HCT116 (cell line): Measurements from ENCODE around the gene PIMREG. TPM values are rescaled to one million over a fixed set of nuclear protein-coding genes. Genes with fewer than 3 reads are reported as not detected.

Experiments used
- ATAC-seq: fragments of 200-7000 bp; cut with Tn5 transposase; 2 replicates; pipeline ENCODE4 v1.9.1; 2020; ENCODE audit warnings: mild to moderate bottlenecking, moderate library complexity
- BruUV-seq: library from RNA; stranded (reverse); fragments of 400-500 nt; replicated peaks from 2 replicates; lab custom pipeline; 2021; lab: Mats Ljungman, UMichigan
- CTCF ChIA-PET: fragments of 300-600 bp; sonication (Branson Sonifier 250); formaldehyde crosslinking; loops from one replicate; lab custom pipeline; 2021; ENCODE audit warnings: antibody characterized with exemption; lab: Charles Lee
- POLR2A ChIA-PET: fragments of 300-600, 350-600 bp; sonication (Branson Sonifier 250); formaldehyde crosslinking; loops from one replicate; lab custom pipeline; 2021; ENCODE audit warnings: antibody characterized with exemption; lab: Charles Lee
- RAD21 ChIA-PET, 2 experiments: fragments of 300-600 bp; sonication (Branson Sonifier 250); formaldehyde crosslinking; loops; one replicate each; lab custom pipeline; 2023; ENCODE audit warnings: low total read pairs in 2 of 2; ENCODE audit not compliant: uncharacterized antibody in 2 of 2, unreplicated experiment in 2 of 2, low non-redundant PET in 1 of 2; lab: Charles Lee
- DNase-seq: peaks from one replicate; pipeline ENCODE4 v3.0.0-alpha.2; 2010; ENCODE audit warnings: low read depth, low spot score
- H2AFZ ChIP-seq: fragments of 200-600 bp; shearing (Covaris generic), sonication (generic); 2 replicates; pipeline ENCODE4 v1.6.1; 2017; ENCODE audit warnings: low read depth, mixed run types, mixed read lengths, antibody characterized with exemption, low read length; ENCODE audit not compliant: poor library complexity, severe bottlenecking
- H3K27ac ChIP-seq: 2 replicates; pipeline ENCODE4 v1.5.1; 2012; ENCODE audit warnings: low read depth, low read length
- H3K27me3 ChIP-seq: fragments of 200-600 bp; sonication (generic); 2 replicates; pipeline ENCODE4 v1.6.1; 2016; ENCODE audit warnings: mixed run types, low read length, mixed read lengths; ENCODE audit not compliant: insufficient read depth
- H3K36me3 ChIP-seq, 2 experiments: fragments of 200-500 bp in 1 of 2; fragments of 200-600 bp in 1 of 2; sonication (Bioruptor generic) in 1 of 2; sonication (generic) in 1 of 2; 2 replicates each; pipeline versions ENCODE4 v1.5.1 to v1.6.1; 2014 to 2016; ENCODE audit warnings: low read length in 2 of 2, inconsistent platforms in 1 of 2, mixed read lengths in 1 of 2, mixed run types in 1 of 2; ENCODE audit not compliant: insufficient read depth in 2 of 2, control insufficient read depth in 1 of 2
- H3K4me1 ChIP-seq, 2 experiments: fragments of 200-600 bp in 1 of 2; sonication (generic) in 1 of 2; 2 replicates each; pipeline versions ENCODE4 v1.5.1 to v1.6.1; 2012 to 2017; ENCODE audit warnings: low read length in 2 of 2, inconsistent platforms in 1 of 2, mild to moderate bottlenecking in 1 of 2, mixed read lengths in 1 of 2, mixed run types in 1 of 2, moderate library complexity in 1 of 2; ENCODE audit not compliant: insufficient read depth in 2 of 2, control insufficient read depth in 1 of 2
- H3K4me2 ChIP-seq: fragments of 200-600 bp; sonication (generic); 2 replicates; pipeline ENCODE4 v1.6.1; 2017; ENCODE audit warnings: mixed run types, low read length, mixed read lengths
- H3K4me3 ChIP-seq, 2 experiments: fragments of 200-600 bp in 1 of 2; sonication (generic) in 1 of 2; replicated peaks in 1 of 2; 2 replicates each; pipeline ENCODE4 v1.5.1; 2011 to 2016; ENCODE audit warnings: low read length in 2 of 2, control low read depth in 1 of 2, low read depth in 1 of 2, mild to moderate bottlenecking in 1 of 2, mixed read lengths in 1 of 2, mixed run types in 1 of 2
- H3K79me2 ChIP-seq: fragments of 200-600 bp; sonication (generic); 2 replicates; pipeline ENCODE4 v1.6.1; 2017; ENCODE audit warnings: mild to moderate bottlenecking, mixed run types, low read length, moderate library complexity, mixed read lengths; ENCODE audit not compliant: insufficient read depth
- H3K9ac ChIP-seq: fragments of 200-600 bp; sonication (generic); 2 replicates; pipeline ENCODE4 v1.6.1; 2016; ENCODE audit warnings: low read length, mixed read lengths
- H3K9me2 ChIP-seq: fragments of 200-600 bp; sonication (generic), shearing (Covaris generic); 2 replicates; pipeline ENCODE4 v1.6.1; 2017; ENCODE audit warnings: mixed run types, mild to moderate bottlenecking, moderate library complexity; ENCODE audit not compliant: insufficient read depth
- H3K9me3 ChIP-seq, 2 experiments: fragments of 200-500 bp in 1 of 2; fragments of 200-600 bp in 1 of 2; sonication (Bioruptor generic) in 1 of 2; sonication (generic) in 1 of 2; 2 replicates each; pipeline ENCODE4 v1.6.1; 2014 to 2017; ENCODE audit warnings: low read length in 2 of 2, mixed read lengths in 2 of 2, inconsistent platforms in 1 of 2, low read depth in 1 of 2, mild to moderate bottlenecking in 1 of 2, mixed run types in 1 of 2, moderate library complexity in 1 of 2; ENCODE audit not compliant: control insufficient read depth in 1 of 2, insufficient read depth in 1 of 2
- H4K20me1 ChIP-seq: fragments of 200-600 bp; sonication (generic), shearing (Covaris generic); 2 replicates; pipeline ENCODE4 v1.6.1; 2017; ENCODE audit warnings: mixed run types, mild to moderate bottlenecking, moderate library complexity; ENCODE audit not compliant: insufficient read depth
- ATF3 ChIP-seq: IDR thresholded peaks from 2 replicates; pipeline ENCODE4 v1.6.1; 2012
- CEBPB ChIP-seq: IDR thresholded peaks from 2 replicates; pipeline ENCODE4 v1.6.1; 2012; ENCODE audit warnings: low read depth
- CTCF ChIP-seq, 3 experiments: fragments of 200-600 bp in 1 of 3; sonication (generic) in 1 of 3; IDR thresholded peaks in 2 of 3; conservative IDR thresholded peaks in 1 of 3; 2 replicates each; pipeline ENCODE4 v1.5.1; 2012 to 2017; ENCODE audit warnings: low read depth in 2 of 3, low read length in 2 of 3, antibody characterized with exemption in 1 of 3, borderline replicate concordance in 1 of 3, control low read depth in 1 of 3, mild to moderate bottlenecking in 1 of 3, mixed read lengths in 1 of 3, mixed run types in 1 of 3, moderate library complexity in 1 of 3; ENCODE audit not compliant: insufficient read depth in 1 of 3
- EGR1 ChIP-seq: IDR thresholded peaks from 2 replicates; pipeline ENCODE4 v1.6.1; 2012; ENCODE audit warnings: low read depth
- EZH2 ChIP-seq: fragments of 200-600 bp; sonication (generic); IDR thresholded peaks from 2 replicates; pipeline ENCODE4 v1.6.1; 2017; ENCODE audit warnings: antibody characterized with exemption, mixed run types
- EZH2phosphoT487 ChIP-seq: fragments of 200-600 bp; IDR thresholded peaks from 2 replicates; pipeline ENCODE4 v1.6.1; 2018; ENCODE audit warnings: antibody characterized with exemption, borderline replicate concordance
- FOSL1 ChIP-seq: IDR thresholded peaks from 2 replicates; pipeline ENCODE4 v1.6.1; 2012; ENCODE audit warnings: low read depth
- JUND ChIP-seq: IDR thresholded peaks from 2 replicates; pipeline ENCODE4 v1.6.1; 2012
- POLR2A ChIP-seq: IDR thresholded peaks from 2 replicates; pipeline ENCODE4 v1.7.0; 2011; ENCODE audit warnings: borderline replicate concordance; ENCODE audit not compliant: insufficient read depth, insufficient read length; ENCODE audit errors: extremely low read depth
- POLR2AphosphoS5 ChIP-seq: IDR thresholded peaks from 2 replicates; pipeline ENCODE4 v1.6.1; 2011; ENCODE audit warnings: mild to moderate bottlenecking, low read depth, low read length, moderate library complexity
- RAD21 ChIP-seq: IDR thresholded peaks from 2 replicates; pipeline ENCODE4 v1.6.1; 2012; ENCODE audit warnings: low read depth, mild to moderate bottlenecking
- REST ChIP-seq: IDR thresholded peaks from 2 replicates; pipeline ENCODE4 v1.6.1; 2012; ENCODE audit warnings: low read depth
- SP1 ChIP-seq: IDR thresholded peaks from 2 replicates; pipeline ENCODE4 v1.6.1; 2012; ENCODE audit warnings: low read depth
- SRF ChIP-seq: IDR thresholded peaks from 2 replicates; pipeline ENCODE4 v1.6.1; 2012; ENCODE audit warnings: low read depth
- TCF7L2 ChIP-seq: IDR thresholded peaks from 2 replicates; pipeline ENCODE4 v1.7.0; 2011; ENCODE audit warnings: borderline replicate concordance, inconsistent platforms; ENCODE audit not compliant: insufficient read depth, insufficient read length; ENCODE audit errors: extremely low read depth
- YY1 ChIP-seq: IDR thresholded peaks from 2 replicates; pipeline ENCODE4 v1.6.1; 2011; ENCODE audit warnings: low read length, low read depth, moderate library complexity, mild to moderate bottlenecking; ENCODE audit not compliant: insufficient replicate concordance; ENCODE audit errors: extremely low read depth
- ZBTB33 ChIP-seq: IDR thresholded peaks from 2 replicates; pipeline ENCODE4 v1.6.1; 2011; ENCODE audit warnings: mild to moderate bottlenecking, low read length, moderate library complexity; ENCODE audit not compliant: insufficient replicate concordance; ENCODE audit errors: extremely low read depth
- ZFX ChIP-seq: fragments of 450-650 bp; IDR thresholded peaks from 2 replicates; pipeline ENCODE4 v1.6.1; 2017
- ZNF274 ChIP-seq: fragments of 200-500 bp; sonication (Bioruptor generic); IDR thresholded peaks from 2 replicates; pipeline ENCODE4 v1.6.1; 2014; ENCODE audit warnings: mild to moderate bottlenecking, low read depth, low read length, inconsistent platforms
- intact Hi-C: fragments of 100-400 bp; cut with micrococcal nuclease; formaldehyde crosslinking; loops from 2 replicates; pipeline ENCODE4 v1.10.0; 2022
- total RNA-seq: library from RNA; stranded (reverse); gene quantifications from one replicate; pipeline ENCODE4 v1.2.1, GENCODE V29; 2021; ENCODE audit not compliant: unreplicated experiment
- TF ChIP-seq, protein P1 (sequence below): IDR thresholded peaks from 2 replicates; pipeline ENCODE4 v1.6.1; 2012

PIMREG gene
- total RNA-seq, 1 experiment from 2014 or later: 57.0 TPM

DNA sequence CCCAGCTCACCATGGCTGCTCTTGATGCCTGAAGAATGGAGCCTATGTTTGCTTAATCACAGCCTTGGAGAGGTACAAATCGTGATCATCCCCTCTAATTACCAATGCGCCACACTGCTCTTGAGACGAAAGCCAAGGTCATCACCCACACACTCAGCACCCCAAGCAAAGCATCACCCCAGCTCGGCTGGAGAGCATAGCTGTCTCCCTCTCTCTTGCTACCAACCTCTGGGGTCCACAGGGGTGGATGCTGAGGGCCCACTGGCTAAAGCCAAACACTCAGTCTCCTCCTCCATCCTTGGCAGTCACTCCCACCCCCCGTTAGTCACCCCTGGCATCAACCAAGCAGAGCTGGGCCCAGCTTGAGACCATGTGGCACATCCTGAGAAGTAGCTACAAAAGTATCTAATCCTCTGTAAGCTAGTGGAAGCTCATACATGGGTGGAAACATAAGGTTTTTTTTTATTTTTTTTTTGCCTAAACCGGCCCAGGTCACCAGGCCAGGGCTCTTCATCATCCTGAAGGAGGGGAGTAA, 44.8 kb downstream of the PIMREG start:
- ATAC-seq: no peak
- no peaks in the 10 kb centered on the region for H4K20me1 ChIP-seq
- no peak overlapping the region for H3K27ac ChIP-seq
- TF ChIP-seq RAD21 (no peak), POLR2A (no peak), SRF (no peak), EZH2 (no peak), EGR1 (no peak), SP1 (no peak), YY1 (no peak), ZFX (no peak), ZNF274 (no peak), ZBTB33 (no peak), POLR2AphosphoS5 (no peak), CTCF (IDR thresholded peaks at IDR 0.05 in 2 of 3, conservative IDR thresholded peaks at IDR 0.05 in 1 of 3; ENCODE audit: borderline replicate concordance in 1 of 3, insufficient read depth in 1 of 3, low read depth in 2 of 3, low read length in 2 of 3) (no peak), ATF3 (no peak), REST (no peak), JUND (no peak), TCF7L2 (no peak), FOSL1 (no peak), CEBPB (no peak), EZH2phosphoT487 (no peak)
- TF ChIP-seq, protein P1, sequence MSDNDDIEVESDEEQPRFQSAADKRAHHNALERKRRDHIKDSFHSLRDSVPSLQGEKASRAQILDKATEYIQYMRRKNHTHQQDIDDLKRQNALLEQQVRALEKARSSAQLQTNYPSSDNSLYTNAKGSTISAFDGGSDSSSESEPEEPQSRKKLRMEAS: no peak
- ChIA-PET RAD21 (no interaction called here), POLR2A (no interaction called here), CTCF (interaction anchor here (1.0 kb wide), 1 partner anchor 16 kb away, joined by 3 read pairs; no protein-coding TSS in a partner anchor)
- H2AFZ ChIP-seq: no peak overlapping the region
- no peaks in the 10 kb centered on the region for H3K9me3 ChIP-seq
- H3K4me3 ChIP-seq: no peak overlapping the region
- intact Hi-C loops: no loop called here
- H3K4me1 ChIP-seq: peaks cover 0 to 4% of the 10 kb centered on the region in 2 experiments; a peak in 1 of 4 replicates
- H3K36me3 ChIP-seq: no peaks in the 10 kb centered on the region
- H3K27me3 ChIP-seq: no peaks in the 10 kb centered on the region
- no peak overlapping the region for H3K4me2 ChIP-seq
- no peaks in the 10 kb centered on the region for H3K79me2 ChIP-seq
- no peak for DNase-seq
- H3K9me2 ChIP-seq: no peaks in the 10 kb centered on the region
- H3K9ac ChIP-seq: no peak overlapping the region
- no TSS peak for BruUV-seq
